Thyroid gland (tissue), 4 donors: ENCODE results near the gene AAMP.

Source experiments
- CTCF ChIP-seq, 6 experiments: fragments of 200-600 bp in 3 of 6; fragments of 450-650 bp in 3 of 6; sonication (generic) in 3 of 6; IDR thresholded peaks; one replicate each; pipeline ENCODE4 v1.5.1; 2016 to 2019; ENCODE audit warnings: antibody characterized with exemption in 6 of 6, mild to moderate bottlenecking in 2 of 6, inconsistent platforms in 1 of 6, moderate library complexity in 1 of 6
- POLR2A ChIP-seq, 2 donors: fragments of 450-650 bp; IDR thresholded peaks; one replicate each; pipeline ENCODE4 v1.6.1; 2017; ENCODE audit warnings: antibody characterized with exemption in 2 of 2, mild to moderate bottlenecking in 2 of 2, moderate library complexity in 1 of 2

DNA sequence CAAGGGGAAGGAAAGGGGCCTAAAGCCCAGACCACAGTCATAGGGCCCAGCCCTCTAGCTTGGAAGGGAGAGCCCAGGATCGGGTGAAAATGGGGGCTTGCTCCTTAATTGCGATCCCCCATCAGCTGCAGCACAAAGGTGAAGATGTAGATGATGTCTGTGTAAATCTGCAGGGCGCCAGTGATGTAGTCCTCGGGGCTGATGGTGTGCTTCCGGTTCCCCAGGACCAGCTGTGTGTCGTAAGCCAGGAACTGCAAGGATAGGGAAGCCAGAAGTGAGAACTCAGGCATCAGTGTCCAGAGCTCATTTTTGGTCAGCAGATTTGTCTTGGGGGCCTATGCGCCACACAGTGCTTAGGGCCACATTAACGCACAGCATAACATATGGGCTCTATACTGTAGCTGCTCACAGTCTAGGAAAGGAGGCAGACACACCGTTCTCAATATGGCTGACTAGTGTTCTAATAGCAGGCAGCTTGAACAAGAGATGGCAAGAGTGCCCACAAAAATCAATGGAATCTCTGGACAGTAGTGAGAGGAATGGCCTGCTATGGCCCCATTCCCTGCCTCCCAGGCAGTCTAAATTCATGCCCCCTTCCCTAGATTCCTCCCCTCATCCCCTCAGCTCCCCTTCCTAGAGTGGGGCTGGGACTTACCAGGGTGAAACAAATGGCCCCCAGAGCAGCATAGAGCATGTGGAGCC lies 5.6 kb upstream of the AAMP start:
- TF ChIP-seq CTCF (IDR thresholded peaks at IDR 0.05) (no peak), POLR2A (IDR thresholded peaks at IDR 0.05) (no peak)
